GM19452 (cell line): ENCODE results near the gene KLF3.

Experiments used
- ATAC-seq: cut with Tn5 transposase; IDR thresholded peaks from one replicate; pipeline ENCODE4 v1.9.1; 2021; ENCODE audit not compliant: unreplicated experiment

Gene KLF3

GRCh38 chr4:38735870-38736269, 71.9 kb downstream of the KLF3 start:
- no peak for ATAC-seq

DNA sequence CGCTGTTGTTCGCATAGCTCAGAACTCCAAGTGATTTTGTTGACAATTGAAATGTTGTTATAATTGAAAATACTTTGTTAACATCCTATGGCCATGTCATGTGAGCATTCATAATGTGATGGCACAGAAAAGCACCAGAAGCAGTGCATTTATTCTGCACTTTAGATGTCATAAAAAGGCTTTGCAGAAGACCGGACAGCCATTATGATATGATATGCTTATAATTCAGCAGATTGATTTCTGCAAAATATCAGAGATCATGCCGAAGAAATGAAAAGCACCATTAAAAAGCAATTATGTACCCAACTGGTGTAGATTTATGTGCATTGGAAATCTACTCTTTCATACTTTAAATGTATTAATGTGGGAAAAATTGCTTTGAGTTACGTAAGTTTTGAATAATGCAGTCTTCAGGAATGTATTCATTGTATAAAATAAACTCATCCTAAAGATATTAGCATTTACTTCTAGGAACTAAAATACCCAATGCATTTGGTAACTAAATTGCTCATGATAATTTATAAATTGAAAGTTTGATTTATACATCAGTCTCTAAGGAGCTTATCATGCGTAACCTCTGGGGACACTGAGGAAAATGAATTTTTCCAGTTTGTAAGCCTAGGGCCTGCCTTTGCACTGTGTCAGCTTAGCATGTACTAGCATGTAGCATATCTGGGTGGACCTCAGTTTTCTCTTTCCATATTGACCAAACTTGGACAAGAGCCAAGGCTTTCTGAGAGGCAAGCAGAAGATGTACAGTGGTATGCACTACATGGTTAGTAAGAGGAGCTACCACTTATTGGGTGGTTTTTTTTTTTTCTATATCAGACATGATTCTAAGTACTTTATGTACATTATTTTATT, 75.2 kb downstream of the KLF3 start:
- ATAC-seq, result no peak

GRCh38 chr4:38740303-38740702, 76.3 kb downstream of the KLF3 start:
- no peak for ATAC-seq

DNA sequence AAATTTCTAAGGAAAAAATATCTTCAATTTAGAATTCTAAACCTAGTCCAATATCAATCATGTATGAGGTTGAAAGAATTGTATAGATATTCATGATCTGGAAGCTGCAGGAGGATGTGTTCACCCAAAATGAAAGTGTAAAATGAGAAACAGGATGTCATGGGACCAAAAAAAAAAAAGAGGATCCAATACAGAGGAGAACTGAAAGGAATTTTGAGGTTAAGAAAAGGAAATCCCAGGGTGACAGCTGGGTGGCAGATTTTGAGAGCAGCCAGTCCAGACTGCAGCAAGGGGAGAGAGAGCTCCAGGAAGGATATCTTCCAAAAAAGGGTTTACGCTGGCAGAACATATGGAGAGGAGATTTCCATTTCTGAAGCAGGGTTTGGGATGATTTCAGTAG, 79.9 kb downstream of the KLF3 start:
- ATAC-seq, result no peak

DNA sequence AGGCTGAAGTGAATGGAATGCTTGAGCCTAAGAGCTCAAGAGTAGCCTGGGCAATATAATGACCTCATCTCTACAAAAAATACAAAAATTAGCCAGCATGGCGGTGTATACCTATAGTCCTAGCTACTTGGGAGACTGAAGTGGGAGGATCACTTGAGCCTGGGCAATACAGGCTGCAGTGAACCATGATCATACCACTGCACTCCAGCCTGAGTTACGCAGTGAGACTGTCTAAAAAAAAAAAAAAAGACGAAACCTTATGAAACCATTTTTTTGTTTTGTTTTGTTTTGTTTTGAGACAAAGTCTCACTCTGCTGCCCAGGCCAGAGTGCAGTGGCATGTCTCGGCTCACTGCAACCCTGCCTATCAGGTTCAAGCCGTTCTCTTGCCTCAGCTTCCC, 81.9 kb downstream of the KLF3 start:
- no peak for ATAC-seq

GRCh38 chr4:38747629-38748028, 83.6 kb downstream of the KLF3 start:
- ATAC-seq, result no peak

DNA sequence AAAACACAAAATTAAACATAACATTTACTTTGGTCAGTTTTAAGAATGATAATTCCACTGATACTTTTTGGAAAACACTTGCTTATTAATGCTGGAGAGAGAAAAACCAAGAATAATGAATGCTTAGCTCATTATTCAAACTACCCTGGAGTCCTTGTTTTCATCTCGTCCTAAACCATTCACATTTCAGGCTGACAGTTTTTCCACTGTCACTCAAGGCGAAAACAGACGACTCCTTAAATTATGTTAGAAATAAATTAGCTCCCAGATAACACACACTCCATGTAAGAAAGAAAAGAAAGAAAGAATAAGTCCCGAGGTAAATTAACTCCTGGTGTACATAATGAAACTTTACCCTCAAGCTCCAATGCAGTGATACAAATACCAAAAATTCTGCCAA, 85.3 kb downstream of the KLF3 start:
- no peak for ATAC-seq
